Stomach (tissue), 19 donors: ENCODE results near the gene C7orf33. TPM values are rescaled to one million over a fixed set of nuclear protein-coding genes. Genes with fewer than 3 reads are reported as not detected.

ENCODE experiments used
- DNase-seq, 2 donors: peaks; one replicate each; pipeline versions ENCODE4 v3.0.0 to v3.0.0-alpha.2; 2013 to 2019
- H3K27ac ChIP-seq, 5 donors: fragments of 200-600 bp in 4 of 5; sonication (generic) in 4 of 5; one replicate each; pipeline ENCODE4 v1.5.1; 2013 to 2019; ENCODE audit warnings: mild to moderate bottlenecking in 1 of 5, moderate library complexity in 1 of 5
- H3K27me3 ChIP-seq, 3 donors: fragments of 200-600 bp; sonication (generic); one replicate each; pipeline ENCODE4 v1.5.1; 2017 to 2019; ENCODE audit warnings: mixed run types in 1 of 3
- H3K36me3 ChIP-seq, 4 donors: fragments of 200-600 bp; sonication (generic); 1 replicate in 3 of 4; 2 replicates in 1 of 4; pipeline ENCODE4 v1.5.1; 2016 to 2019
- H3K4me1 ChIP-seq, 4 donors: fragments of 200-600 bp; sonication (generic); one replicate each; pipeline ENCODE4 v1.5.1; 2016 to 2019
- H3K4me3 ChIP-seq, 4 donors: fragments of 200-600 bp; sonication (generic) in 3 of 4; one replicate each; pipeline ENCODE4 v1.5.1; 2016 to 2019; ENCODE audit warnings: mild to moderate bottlenecking in 1 of 4
- H3K9me3 ChIP-seq, 4 donors: fragments of 200-600 bp; sonication (generic); one replicate each; pipeline ENCODE4 v1.5.1; 2016 to 2019
- CTCF ChIP-seq, 7 experiments: fragments of 450-650 bp in 4 of 7; fragments of 200-600 bp in 3 of 7; sonication (generic) in 3 of 7; IDR thresholded peaks; one replicate each; pipeline ENCODE4 v1.5.1; 2016 to 2019; ENCODE audit warnings: antibody characterized with exemption in 7 of 7, control low read depth in 2 of 7, mild to moderate bottlenecking in 1 of 7
- EP300 ChIP-seq: sonication (generic); formaldehyde crosslinking; IDR thresholded peaks from one replicate; pipeline ENCODE4 v1.6.1; 2017; ENCODE audit warnings: antibody characterized with exemption
- POLR2A ChIP-seq, 4 donors: fragments of 450-650 bp; IDR thresholded peaks; one replicate each; pipeline ENCODE4 v1.6.1; 2016; ENCODE audit warnings: antibody characterized with exemption in 4 of 4, control low read depth in 2 of 4, mild to moderate bottlenecking in 1 of 4, moderate library complexity in 1 of 4
- POLR2AphosphoS5 ChIP-seq, 3 donors: sonication (generic); formaldehyde crosslinking; IDR thresholded peaks; one replicate each; pipeline ENCODE4 v1.6.1; 2016; ENCODE audit warnings: antibody characterized with exemption in 3 of 3
- WGBS, 5 donors: extraction: QIAGEN DNeasy Blood & Tissue Kit in 3 of 5; methylation state at CpG; one replicate each; pipeline versions ENCODE4 v1.1.5 to v1.1.7; 2013 to 2018; 5-methylcytosine and 5-hydroxymethylcytosine counted together
- intact Hi-C: fragments of 100-400 bp; cut with DNase I; formaldehyde crosslinking; loops from one replicate; pipeline ENCODE4 v1.15.1; 2023; ENCODE audit warnings: low total_unique reads
- long read RNA-seq, 10 donors: transcript quantifications; one replicate each; lab custom pipeline, GENCODE V29; 2026
- polyA plus RNA-seq, 3 donors: library from polyadenylated mRNA; stranded (reverse); fragments of 200-250 nt; gene quantifications; one replicate each; pipeline ENCODE4 v1.2.3, GENCODE V29; 2013
- total RNA-seq, 5 donors: library from RNA; depleted of rRNA; stranded (reverse); fragments of >200 nt; gene quantifications; one replicate each; pipeline versions ENCODE4 v1.1.0 to v1.2.3, GENCODE V29; 2014 to 2016
- donor health status: healthy with polysubstance abuse.
- donor health status: Bipolar disorder and iron deficiency.
- donor health status: healthy.

C7orf33 gene, protein sequence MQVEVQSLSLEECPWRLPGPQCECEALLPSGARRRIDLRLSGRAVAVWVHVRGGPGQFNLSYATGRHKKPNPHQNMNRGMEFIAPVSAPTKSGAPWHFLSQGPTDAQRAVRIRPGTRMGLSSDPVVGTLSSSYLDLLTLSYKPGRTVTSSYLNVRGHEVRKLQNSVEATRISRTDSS
- total RNA-seq (not detected), polyA plus RNA-seq (not detected)
- long read RNA-seq, donor 1: 0 reads
- long read RNA-seq, donor 2: 0 reads
- long read RNA-seq, donor 3: 0 reads
- long read RNA-seq, donor 4: 0 reads
- long read RNA-seq, donor 5: 0 reads
- long read RNA-seq, donor 6: 0 reads
- long read RNA-seq, donor 7: 0 reads
- long read RNA-seq, donor 8: 0 reads
- long read RNA-seq, donor 9: 0 reads
- long read RNA-seq, donor 10: 0 reads

- intact Hi-C loops: no loop called here
- TF ChIP-seq POLR2AphosphoS5 (IDR thresholded peaks at IDR 0.05) (no peak), POLR2A (IDR thresholded peaks at IDR 0.05) (no peak), CTCF (IDR thresholded peaks at IDR 0.05) (no peak), EP300 (no peak)
- no peaks in the 10 kb centered on the region for H3K9me3 ChIP-seq
- WGBS, 5 donors: 77 to 80% (median 80%) methylated on average over 10 of the region's 10 CpGs
- H3K4me3 ChIP-seq: no peak within 1 kb of the TSS
- peaks cover 0 to 9% (median 0%) of the 10 kb centered on the region in 3 donors for H3K27me3 ChIP-seq
- H3K4me1 ChIP-seq: no peaks in the 10 kb centered on the region
- no peak within 1 kb of the TSS for H3K27ac ChIP-seq
- DNase-seq: no peak
- H3K36me3 ChIP-seq: no peaks in the 10 kb centered on the region
Measured at GRCh38 chr7:148590471-148590870, at the start of gene C7orf33. C7orf33 (plus strand) TSS chr7:148590766; CDS start chr7:148590926, 160 bp downstream.

DNA sequence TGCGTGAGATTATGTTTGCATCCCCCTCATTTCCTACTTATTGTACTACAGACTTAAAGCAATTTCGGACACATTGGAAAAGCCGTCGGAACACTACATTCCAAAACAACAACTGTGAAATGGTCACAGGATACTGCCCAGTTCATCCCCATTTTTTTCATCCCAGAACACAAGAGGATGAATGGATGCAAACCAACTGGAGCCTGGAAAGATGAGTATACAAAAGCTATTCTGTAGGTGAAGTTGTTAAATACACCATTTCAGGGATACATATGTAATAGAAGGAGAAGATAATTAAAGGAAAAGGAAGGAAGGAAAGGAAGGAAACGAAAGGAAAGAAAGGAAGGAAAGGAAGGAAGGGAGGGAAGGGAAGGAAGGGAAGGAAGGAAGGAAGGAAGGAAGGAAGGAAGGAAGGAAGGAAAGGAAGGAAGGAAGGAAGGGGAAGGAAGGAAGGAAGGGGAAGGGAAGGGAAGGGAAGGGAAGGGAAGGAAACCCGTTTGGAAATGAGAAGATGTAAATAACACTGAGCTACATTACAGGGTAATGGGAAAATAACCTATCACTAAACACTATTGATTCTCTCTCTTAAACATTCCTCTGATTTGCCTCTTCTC is 48.6 kb upstream of the C7orf33 start:
- TF ChIP-seq POLR2A (IDR thresholded peaks at IDR 0.05) (no peak), POLR2AphosphoS5 (IDR thresholded peaks at IDR 0.05) (no peak), EP300 (no peak), CTCF (IDR thresholded peaks at IDR 0.05) (no peak)
- no peaks in the 10 kb centered on the region for H3K27me3 ChIP-seq
- H3K4me1 ChIP-seq: no peaks in the 10 kb centered on the region

DNA sequence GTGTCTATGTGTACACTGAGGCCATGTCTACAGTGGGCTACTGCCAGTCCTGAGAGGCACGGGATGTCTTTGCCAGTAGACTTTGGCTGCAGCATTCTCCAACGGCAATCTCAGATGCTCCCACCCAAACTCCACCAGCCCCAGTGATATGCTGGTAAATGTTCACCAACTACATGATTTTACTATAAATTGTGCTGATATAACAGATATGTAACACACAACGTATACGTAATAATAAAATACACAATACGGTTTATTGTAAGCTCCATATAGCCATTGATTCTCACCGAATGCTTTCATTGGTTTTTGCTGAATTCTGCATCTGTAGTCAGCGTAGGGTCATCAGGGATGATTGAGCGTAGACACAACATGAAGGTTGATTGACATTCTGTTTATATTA is 47.3 kb upstream of the C7orf33 start:
- Histone ChIP-seq H3K27ac (no peak overlapping the region), H3K9me3 (no peaks in the 10 kb centered on the region), H3K27me3 (no peaks in the 10 kb centered on the region), H3K4me3 (no peak overlapping the region), H3K36me3 (no peaks in the 10 kb centered on the region), H3K4me1 (no peaks in the 10 kb centered on the region)
- TF ChIP-seq POLR2AphosphoS5 (IDR thresholded peaks at IDR 0.05): no peak
- TF ChIP-seq POLR2A (IDR thresholded peaks at IDR 0.05): no peak
- TF ChIP-seq EP300: no peak
- no peak for TF ChIP-seq CTCF (IDR thresholded peaks at IDR 0.05)
- intact Hi-C loops: no loop called here
- no peak for DNase-seq
- WGBS, 5 donors: 94 to 97% (median 95%) methylated on average over 8 of the region's 8 CpGs

More for the DNA sequence above, 48.6 kb upstream of the C7orf33 start:
- WGBS, 5 donors: 72 to 87% (median 83%) methylated on average over 6 of the region's 6 CpGs
- Histone ChIP-seq H3K36me3 (no peaks in the 10 kb centered on the region), H3K27ac (no peak overlapping the region), H3K4me3 (no peak overlapping the region), H3K9me3 (no peaks in the 10 kb centered on the region)
- DNase-seq: no peak
- intact Hi-C loops: no loop called here

DNA sequence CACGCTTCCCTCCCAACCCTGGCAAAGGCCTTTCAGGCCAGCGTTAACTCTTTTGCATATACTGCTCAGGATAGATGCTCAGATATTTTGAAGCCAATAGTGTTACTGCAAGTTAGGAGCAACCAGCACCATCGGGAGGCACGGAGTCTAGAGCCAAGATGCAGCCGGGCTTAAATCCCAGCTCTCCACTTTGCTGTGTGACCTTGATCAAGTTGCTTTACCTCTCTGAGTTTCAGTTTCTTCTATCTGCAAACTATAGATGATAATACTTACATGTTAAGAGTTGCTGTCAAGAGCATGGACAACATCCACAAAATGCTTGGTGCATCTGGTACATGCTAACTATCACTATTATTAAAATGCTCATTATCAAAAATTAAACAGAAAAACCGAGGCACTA is 45.4 kb upstream of the C7orf33 start:
- TF ChIP-seq EP300 (no peak), POLR2A (IDR thresholded peaks at IDR 0.05) (no peak), POLR2AphosphoS5 (IDR thresholded peaks at IDR 0.05) (no peak), CTCF (IDR thresholded peaks at IDR 0.05) (no peak)
- Histone ChIP-seq H3K4me3 (no peak overlapping the region), H3K27me3 (no peaks in the 10 kb centered on the region), H3K4me1 (no peaks in the 10 kb centered on the region), H3K36me3 (no peaks in the 10 kb centered on the region), H3K27ac (no peak overlapping the region), H3K9me3 (peaks cover 0 to 4% (median 0%) of the 10 kb centered on the region in 4 donors)
- DNase-seq: no peak
- intact Hi-C loops: no loop called here
- WGBS, 5 donors: 77 to 85% (median 84%) methylated on average over 6 of the region's 6 CpGs
